Measurements from ENCODE around the gene ITPR1. TPM values are rescaled to one million over a fixed set of nuclear protein-coding genes. Genes with fewer than 3 reads are reported as not detected.

The ITPR1 gene
- total RNA-seq, 1 donor = 16.4 TPM

DNA sequence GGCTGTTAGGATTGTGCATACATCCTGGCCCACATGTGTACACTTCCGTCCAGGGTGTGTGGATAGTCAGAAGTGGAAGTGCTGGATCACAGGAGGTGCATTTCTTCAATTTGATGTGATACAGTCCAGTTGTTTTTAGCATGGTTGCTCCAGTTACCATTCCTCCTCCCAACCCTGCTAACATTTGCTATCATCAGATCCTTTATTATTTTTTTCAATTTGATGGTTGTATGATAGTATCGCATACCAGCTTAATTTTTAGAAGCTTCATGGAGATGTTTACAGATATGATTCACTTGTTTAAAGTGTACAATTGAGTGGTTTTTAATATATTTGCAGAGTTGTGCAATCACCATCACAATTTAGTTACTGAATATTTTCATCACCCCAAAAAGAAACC is 202.7 kb downstream of the ITPR1 start:
- H3K4me3 ChIP-seq (ENCODE audit: low read depth, low read length) = no peak overlapping the region
- TF ChIP-seq, protein P1, sequence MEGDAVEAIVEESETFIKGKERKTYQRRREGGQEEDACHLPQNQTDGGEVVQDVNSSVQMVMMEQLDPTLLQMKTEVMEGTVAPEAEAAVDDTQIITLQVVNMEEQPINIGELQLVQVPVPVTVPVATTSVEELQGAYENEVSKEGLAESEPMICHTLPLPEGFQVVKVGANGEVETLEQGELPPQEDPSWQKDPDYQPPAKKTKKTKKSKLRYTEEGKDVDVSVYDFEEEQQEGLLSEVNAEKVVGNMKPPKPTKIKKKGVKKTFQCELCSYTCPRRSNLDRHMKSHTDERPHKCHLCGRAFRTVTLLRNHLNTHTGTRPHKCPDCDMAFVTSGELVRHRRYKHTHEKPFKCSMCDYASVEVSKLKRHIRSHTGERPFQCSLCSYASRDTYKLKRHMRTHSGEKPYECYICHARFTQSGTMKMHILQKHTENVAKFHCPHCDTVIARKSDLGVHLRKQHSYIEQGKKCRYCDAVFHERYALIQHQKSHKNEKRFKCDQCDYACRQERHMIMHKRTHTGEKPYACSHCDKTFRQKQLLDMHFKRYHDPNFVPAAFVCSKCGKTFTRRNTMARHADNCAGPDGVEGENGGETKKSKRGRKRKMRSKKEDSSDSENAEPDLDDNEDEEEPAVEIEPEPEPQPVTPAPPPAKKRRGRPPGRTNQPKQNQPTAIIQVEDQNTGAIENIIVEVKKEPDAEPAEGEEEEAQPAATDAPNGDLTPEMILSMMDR (IDR thresholded peaks at IDR 0.05; ENCODE audit: insufficient read depth, low read depth, low read length) = no peak
- peak; percentile 52 for DNase-seq (ENCODE audit: low read depth)

DNA sequence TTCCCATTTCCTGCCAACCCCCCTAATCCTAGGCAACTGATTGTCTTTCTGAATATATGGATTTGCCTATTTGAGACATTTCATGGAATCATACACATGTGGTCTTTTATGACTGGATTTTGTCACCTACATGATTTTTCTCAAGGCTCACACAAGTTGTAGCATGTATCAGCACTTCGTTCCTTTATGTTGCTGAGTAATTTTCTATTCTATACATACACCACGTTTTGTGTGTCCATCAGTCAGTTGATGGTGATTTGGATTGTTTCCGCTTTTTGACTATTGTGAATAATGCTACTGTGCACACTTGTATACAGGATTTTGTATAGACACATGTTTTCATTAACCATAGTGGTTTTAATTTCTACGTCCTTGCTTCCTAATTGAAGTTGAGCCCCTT is 203.1 kb downstream of the ITPR1 start:
- DNase-seq (ENCODE audit: low read depth) = no peak
- TF ChIP-seq, protein P1 (IDR thresholded peaks at IDR 0.05; ENCODE audit: insufficient read depth, low read depth, low read length) = no peak
- no peak overlapping the region for H3K4me3 ChIP-seq (ENCODE audit: low read depth, low read length)

DNA sequence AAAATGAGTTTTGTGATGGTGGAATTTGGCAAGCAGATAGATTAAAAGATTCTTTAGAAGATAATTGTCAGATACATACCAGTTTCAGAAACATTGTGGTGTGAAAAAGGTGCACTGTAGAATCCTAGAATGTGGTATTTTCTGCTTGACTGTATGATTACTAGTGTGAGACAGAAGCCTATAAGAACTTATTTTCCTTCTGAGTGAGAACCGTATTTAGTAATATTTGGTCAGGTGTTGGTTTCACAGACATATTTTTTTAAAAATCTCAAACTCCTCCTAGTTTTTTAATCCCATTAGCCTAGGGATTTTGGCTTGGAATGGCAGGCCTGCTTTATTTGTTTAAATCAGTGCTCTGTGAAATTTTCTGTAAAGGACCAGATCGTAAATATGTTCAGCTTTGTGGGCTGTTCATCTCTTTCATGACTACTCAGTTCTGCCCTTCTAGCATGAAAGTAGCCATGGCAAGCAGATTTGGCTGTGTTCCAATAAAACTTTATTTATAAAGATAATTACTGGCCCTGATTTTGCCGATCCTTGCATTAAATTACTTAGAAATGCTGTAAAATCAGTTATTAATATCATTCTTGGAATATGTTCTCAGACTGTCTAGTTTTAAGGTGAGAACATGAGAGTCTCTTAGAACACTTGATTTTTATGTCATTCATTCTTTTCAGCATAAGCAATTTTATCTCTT is 205.1 kb downstream of the ITPR1 start:
- TF ChIP-seq, protein P1 (IDR thresholded peaks at IDR 0.05; ENCODE audit: insufficient read depth, low read depth, low read length) = no peak
- no peak for DNase-seq (ENCODE audit: low read depth)
- no peak overlapping the region for H3K4me3 ChIP-seq (ENCODE audit: low read depth, low read length)

DNA sequence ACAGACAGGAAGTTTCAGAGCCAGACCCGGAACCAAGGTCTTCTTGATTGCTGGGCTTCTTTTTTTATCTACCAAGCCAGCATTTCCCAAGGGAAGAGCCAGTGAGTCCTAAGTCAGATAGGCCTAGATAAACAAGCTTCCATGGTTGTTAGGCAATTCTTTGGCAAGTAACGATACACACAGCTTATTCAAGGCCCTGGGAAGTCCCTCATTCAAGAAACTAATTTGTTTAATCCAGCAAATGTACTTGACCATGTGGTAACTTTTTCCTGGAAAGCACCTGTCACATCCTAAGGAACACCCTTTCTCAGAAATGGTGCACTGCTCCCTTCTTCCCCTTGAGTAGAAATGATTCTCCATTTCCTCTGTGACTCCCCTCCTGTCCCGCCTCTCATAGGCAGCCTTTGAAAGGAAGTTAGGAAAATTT is 209.9 kb downstream of the ITPR1 start:
- H3K4me3 ChIP-seq (ENCODE audit: low read depth, low read length) = no peak overlapping the region
- peak; percentile 71 for DNase-seq (ENCODE audit: low read depth)
- TF ChIP-seq, protein P1 (IDR thresholded peaks at IDR 0.05; ENCODE audit: insufficient read depth, low read depth, low read length) = no peak

DNA sequence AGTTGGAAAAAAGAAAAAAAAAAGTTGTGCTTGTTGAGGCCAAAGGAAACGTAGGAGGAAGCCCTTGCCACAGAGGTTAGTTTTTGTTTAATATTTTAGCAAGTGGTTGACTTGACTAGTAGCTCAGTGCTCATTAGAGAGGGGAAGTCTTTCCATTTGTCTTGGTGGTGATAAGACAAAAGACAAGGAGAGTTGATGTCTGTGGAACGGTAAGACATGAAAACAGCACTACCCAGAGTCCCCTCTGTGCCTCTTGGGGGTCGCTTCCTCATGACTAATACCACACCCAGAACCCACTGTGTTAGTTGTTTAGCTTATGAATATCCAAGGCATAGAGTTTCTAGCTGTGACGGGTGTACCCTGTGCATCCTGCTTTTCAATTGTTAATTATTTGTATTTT is 211.4 kb downstream of the ITPR1 start:
- no peak for DNase-seq (ENCODE audit: low read depth)
- no peak overlapping the region for H3K4me3 ChIP-seq (ENCODE audit: low read depth, low read length)
- TF ChIP-seq, protein P1 (IDR thresholded peaks at IDR 0.05; ENCODE audit: insufficient read depth, low read depth, low read length) = no peak

DNA sequence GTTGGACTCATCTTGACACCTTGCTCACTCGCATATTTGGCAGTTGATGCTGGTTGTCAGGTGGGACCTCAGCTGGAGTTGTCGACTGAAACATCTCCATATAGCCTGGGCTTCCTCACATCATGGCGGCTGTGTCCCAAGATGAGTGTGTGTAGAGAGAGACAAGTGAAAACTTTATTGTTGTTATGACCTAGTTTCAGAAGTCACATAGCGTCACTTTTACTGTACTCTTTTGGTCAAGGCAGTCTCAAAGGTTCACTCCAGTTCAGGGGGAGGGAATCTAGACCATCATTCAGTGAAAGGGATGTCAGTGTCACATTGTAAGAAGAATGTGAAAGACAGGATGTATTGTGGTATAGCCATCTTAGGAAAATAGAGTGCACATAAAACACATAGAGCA is 214.2 kb downstream of the ITPR1 start:
- TF ChIP-seq, protein P1 (IDR thresholded peaks at IDR 0.05; ENCODE audit: insufficient read depth, low read depth, low read length) = no peak
- DNase-seq (ENCODE audit: low read depth) = no peak
- no peak overlapping the region for H3K4me3 ChIP-seq (ENCODE audit: low read depth, low read length)

DNA sequence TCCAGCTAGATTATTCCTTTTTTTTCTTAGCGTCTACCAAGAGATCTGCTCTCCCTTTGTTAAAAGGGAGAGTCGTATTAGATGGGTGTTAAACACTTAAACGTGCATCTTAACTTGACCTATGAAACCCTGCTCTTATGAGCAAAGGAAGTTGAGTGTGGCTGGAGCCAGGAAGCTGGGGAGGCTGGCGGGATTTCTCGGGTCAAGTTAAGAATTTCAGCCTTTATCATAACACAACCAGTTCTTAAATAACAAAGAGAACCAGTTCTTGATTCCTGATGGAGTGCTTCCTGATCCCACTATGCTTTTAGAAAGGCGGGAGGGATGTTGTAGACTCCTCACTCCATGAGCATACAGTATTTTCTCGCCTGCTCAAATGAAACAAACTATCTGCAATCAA is 215.1 kb downstream of the ITPR1 start:
- H3K4me3 ChIP-seq (ENCODE audit: low read depth, low read length) = no peak overlapping the region
- no peak for DNase-seq (ENCODE audit: low read depth)
- TF ChIP-seq, protein P1 (IDR thresholded peaks at IDR 0.05; ENCODE audit: insufficient read depth, low read depth, low read length) = no peak

All from fibroblast of villous mesenchyme (primary cell).